MM.1S (cell line): ENCODE results near the gene ZNF747.

Experiments
- EZH2 ChIP-seq: fragments of 300-600 bp; sonication (generic); optimal IDR thresholded peaks from 2 replicates; pipeline ENCODE3; 2017; ENCODE audit warnings: low read depth, mild to moderate bottlenecking, antibody characterized with exemption, low read length, mixed read lengths
- EZH2phosphoT487 ChIP-seq: fragments of 300-600 bp; sonication (generic); IDR thresholded peaks from 2 replicates; pipeline ENCODE4 v1.6.1; 2018; ENCODE audit warnings: antibody characterized with exemption, low read length
- TF ChIP-seq, protein P1 (sequence below): fragments of 300-600 bp; sonication (generic); IDR thresholded peaks from 2 replicates; pipeline ENCODE4 v1.5.1; 2016; ENCODE audit warnings: antibody characterized with exemption, low read length, mixed read lengths

- TF ChIP-seq, protein P1, sequence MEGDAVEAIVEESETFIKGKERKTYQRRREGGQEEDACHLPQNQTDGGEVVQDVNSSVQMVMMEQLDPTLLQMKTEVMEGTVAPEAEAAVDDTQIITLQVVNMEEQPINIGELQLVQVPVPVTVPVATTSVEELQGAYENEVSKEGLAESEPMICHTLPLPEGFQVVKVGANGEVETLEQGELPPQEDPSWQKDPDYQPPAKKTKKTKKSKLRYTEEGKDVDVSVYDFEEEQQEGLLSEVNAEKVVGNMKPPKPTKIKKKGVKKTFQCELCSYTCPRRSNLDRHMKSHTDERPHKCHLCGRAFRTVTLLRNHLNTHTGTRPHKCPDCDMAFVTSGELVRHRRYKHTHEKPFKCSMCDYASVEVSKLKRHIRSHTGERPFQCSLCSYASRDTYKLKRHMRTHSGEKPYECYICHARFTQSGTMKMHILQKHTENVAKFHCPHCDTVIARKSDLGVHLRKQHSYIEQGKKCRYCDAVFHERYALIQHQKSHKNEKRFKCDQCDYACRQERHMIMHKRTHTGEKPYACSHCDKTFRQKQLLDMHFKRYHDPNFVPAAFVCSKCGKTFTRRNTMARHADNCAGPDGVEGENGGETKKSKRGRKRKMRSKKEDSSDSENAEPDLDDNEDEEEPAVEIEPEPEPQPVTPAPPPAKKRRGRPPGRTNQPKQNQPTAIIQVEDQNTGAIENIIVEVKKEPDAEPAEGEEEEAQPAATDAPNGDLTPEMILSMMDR, result no peak
- TF ChIP-seq EZH2 (no peak), EZH2phosphoT487 (no peak)
Observed at GRCh38 chr16:30484887-30485286, 49.8 kb downstream of the ZNF747 start.
